ENCODE data around the gene CLDN20. TPM values are rescaled to one million over a fixed set of nuclear protein-coding genes. Genes with fewer than 3 reads are reported as not detected.

Gene CLDN20
- total RNA-seq, 1 donor from 2014 or later: not detected

- H3K27ac Mint-ChIP-seq: no peak overlapping the region
- intact Hi-C loops (cut with micrococcal nuclease): no loop called here
- H3K4me1 Mint-ChIP-seq: peaks cover 2% of the 10 kb centered on the region
- no peak overlapping the region for H3K4me3 Mint-ChIP-seq
- H3K36me3 Mint-ChIP-seq (ENCODE audit: low read depth): peaks cover 59% of the 10 kb centered on the region
- no peaks in the 10 kb centered on the region for H3K9me3 Mint-ChIP-seq
- no peaks in the 10 kb centered on the region for H3K27me3 Mint-ChIP-seq
- DNase-seq: no peak
Observed at GRCh38 chr6:155252581-155252980, 11.2 kb upstream of the CLDN20 start.

- DNase-seq: no peak
Observed at GRCh38 chr6:155253337-155253736, 10.5 kb upstream of the CLDN20 start.

GRCh38 chr6:155254139-155254538, 9.7 kb upstream of the CLDN20 start:
- DNase-seq: no peak
- H3K4me1 Mint-ChIP-seq: peaks cover 2% of the 10 kb centered on the region
- peaks cover 58% of the 10 kb centered on the region for H3K36me3 Mint-ChIP-seq (ENCODE audit: low read depth)
- no peaks in the 10 kb centered on the region for H3K9me3 Mint-ChIP-seq
- intact Hi-C loops (cut with micrococcal nuclease): no loop called here
- H3K4me3 Mint-ChIP-seq: no peak overlapping the region
- no peaks in the 10 kb centered on the region for H3K27me3 Mint-ChIP-seq
- no peak overlapping the region for H3K27ac Mint-ChIP-seq

More at GRCh38 chr6:155253337-155253736, 10.5 kb upstream of the CLDN20 start:
- Mint-ChIP-seq H3K4me3 (no peak overlapping the region), H3K27ac (peak overlapping the region; percentile 52), H3K27me3 (no peaks in the 10 kb centered on the region), H3K36me3 (ENCODE audit: low read depth) (peaks cover 61% of the 10 kb centered on the region), H3K4me1 (peaks cover 2% of the 10 kb centered on the region), H3K9me3 (no peaks in the 10 kb centered on the region)
- intact Hi-C loops (cut with micrococcal nuclease): no loop called here

- intact Hi-C loops (cut with micrococcal nuclease): no loop called here
- Mint-ChIP-seq H3K4me3 (no peak overlapping the region), H3K4me1 (peaks cover 2% of the 10 kb centered on the region), H3K9me3 (no peaks in the 10 kb centered on the region), H3K27ac (no peak overlapping the region), H3K27me3 (no peaks in the 10 kb centered on the region), H3K36me3 (ENCODE audit: low read depth) (peaks cover 41% of the 10 kb centered on the region)
- no peak for DNase-seq
Observed at GRCh38 chr6:155256122-155256795, 7.6 kb upstream of the CLDN20 start.

- Mint-ChIP-seq H3K27me3 (no peaks in the 10 kb centered on the region), H3K9me3 (no peaks in the 10 kb centered on the region), H3K36me3 (ENCODE audit: low read depth) (peaks cover 35% of the 10 kb centered on the region), H3K27ac (peak overlapping the region; percentile 3), H3K4me1 (peaks cover 10% of the 10 kb centered on the region), H3K4me3 (no peak overlapping the region)
- intact Hi-C loops (cut with micrococcal nuclease): no loop called here
- DNase-seq: no peak
Observed at GRCh38 chr6:155257796-155258195, 6.0 kb upstream of the CLDN20 start.

GRCh38 chr6:155259204-155259603, 4.6 kb upstream of the CLDN20 start:
- Mint-ChIP-seq H3K4me3 (no peak overlapping the region), H3K27me3 (no peaks in the 10 kb centered on the region), H3K4me1 (peaks cover 11% of the 10 kb centered on the region), H3K36me3 (ENCODE audit: low read depth) (peaks cover 23% of the 10 kb centered on the region), H3K9me3 (no peaks in the 10 kb centered on the region), H3K27ac (no peak overlapping the region)
- intact Hi-C loops (cut with micrococcal nuclease): no loop called here
- DNase-seq: no peak

- no peak overlapping the region for H3K4me3 Mint-ChIP-seq
- intact Hi-C loops (cut with micrococcal nuclease): no loop called here
- no peak for DNase-seq
- peaks cover 9% of the 10 kb centered on the region for H3K4me1 Mint-ChIP-seq
- H3K9me3 Mint-ChIP-seq: no peaks in the 10 kb centered on the region
- no peak overlapping the region for H3K27ac Mint-ChIP-seq
- no peaks in the 10 kb centered on the region for H3K27me3 Mint-ChIP-seq
- peaks cover 21% of the 10 kb centered on the region for H3K36me3 Mint-ChIP-seq (ENCODE audit: low read depth)
Observed at GRCh38 chr6:155259897-155260296, 3.9 kb upstream of the CLDN20 start.

- intact Hi-C loops (cut with micrococcal nuclease): no loop called here
Observed at GRCh38 chr6:155260686-155261085, 3.1 kb upstream of the CLDN20 start.

GRCh38 chr6:155261111-155261900, 2.5 kb upstream of the CLDN20 start:
- Mint-ChIP-seq H3K27me3 (no peaks in the 10 kb centered on the region), H3K9me3 (no peaks in the 10 kb centered on the region), H3K4me3 (no peak overlapping the region), H3K36me3 (ENCODE audit: low read depth) (peaks cover 22% of the 10 kb centered on the region), H3K27ac (peak overlapping the region; percentile 64), H3K4me1 (peaks cover 9% of the 10 kb centered on the region)
- intact Hi-C loops (cut with micrococcal nuclease): no loop called here
- DNase-seq: peak; percentile 51

More at GRCh38 chr6:155260686-155261085, 3.1 kb upstream of the CLDN20 start:
- Mint-ChIP-seq H3K27ac (peak overlapping the region; percentile 64), H3K4me1 (peaks cover 9% of the 10 kb centered on the region), H3K36me3 (ENCODE audit: low read depth) (peaks cover 20% of the 10 kb centered on the region), H3K9me3 (no peaks in the 10 kb centered on the region), H3K4me3 (no peak overlapping the region), H3K27me3 (no peaks in the 10 kb centered on the region)
- DNase-seq: peak; percentile 34

- Mint-ChIP-seq H3K27me3 (no peaks in the 10 kb centered on the region), H3K9me3 (no peaks in the 10 kb centered on the region), H3K36me3 (ENCODE audit: low read depth) (peaks cover 18% of the 10 kb centered on the region), H3K4me1 (peaks cover 9% of the 10 kb centered on the region), H3K27ac (peak overlapping the region; percentile 43), H3K4me3 (no peak overlapping the region)
- intact Hi-C loops (cut with micrococcal nuclease): no loop called here
- DNase-seq: no peak
Observed at GRCh38 chr6:155262655-155263054, 1.2 kb upstream of the CLDN20 start.

GRCh38 chr6:155264693-155265320, 994 bp downstream of the CLDN20 start:
- H3K27me3 Mint-ChIP-seq: no peaks in the 10 kb centered on the region
- H3K4me3 Mint-ChIP-seq: no peak overlapping the region
- no peak overlapping the region for H3K27ac Mint-ChIP-seq
- peaks cover 13% of the 10 kb centered on the region for H3K4me1 Mint-ChIP-seq
- intact Hi-C loops (cut with micrococcal nuclease): no loop called here
- peak; percentile 47 for DNase-seq
- H3K36me3 Mint-ChIP-seq (ENCODE audit: low read depth): peaks cover 13% of the 10 kb centered on the region
- no peaks in the 10 kb centered on the region for H3K9me3 Mint-ChIP-seq

GRCh38 chr6:155265843-155266535, 2.2 kb downstream of the CLDN20 start:
- intact Hi-C loops (cut with micrococcal nuclease): no loop called here
- Mint-ChIP-seq H3K4me1 (peaks cover 13% of the 10 kb centered on the region), H3K27me3 (no peaks in the 10 kb centered on the region)

GRCh38 chr6:155267411-155267810, 3.6 kb downstream of the CLDN20 start:
- H3K36me3 Mint-ChIP-seq (ENCODE audit: low read depth): peaks cover 19% of the 10 kb centered on the region
- H3K27me3 Mint-ChIP-seq: no peaks in the 10 kb centered on the region
- intact Hi-C loops (cut with micrococcal nuclease): no loop called here
- peak; percentile 43 for DNase-seq
- no peaks in the 10 kb centered on the region for H3K9me3 Mint-ChIP-seq
- H3K4me1 Mint-ChIP-seq: peaks cover 8% of the 10 kb centered on the region
- H3K4me3 Mint-ChIP-seq: no peak overlapping the region
- no peak overlapping the region for H3K27ac Mint-ChIP-seq

More at GRCh38 chr6:155265843-155266535, 2.2 kb downstream of the CLDN20 start:
- Mint-ChIP-seq H3K9me3 (no peaks in the 10 kb centered on the region), H3K4me3 (no peak overlapping the region), H3K36me3 (ENCODE audit: low read depth) (peaks cover 19% of the 10 kb centered on the region), H3K27ac (no peak overlapping the region)
- no peak for DNase-seq

Data from activated CD4-positive, alpha-beta T cell treated with anti-CD3 and anti-CD28 coated beads, Interleukin-2, amount 10 ng/mL, durations not matched to agents 24 days and 14 days (primary cell).